Middle frontal gyrus (tissue), 1 donor: ENCODE measurements around the gene CANT1.
A peak's percentile ranks its signal among the peaks of the same experiment; 100 is the strongest.

Experiments
- DNase-seq: peaks from one replicate; pipeline ENCODE4 v3.0.0-alpha.2; 2015; ENCODE audit warnings: low spot score; ENCODE audit errors: extremely low spot score

CANT1 gene

DNA sequence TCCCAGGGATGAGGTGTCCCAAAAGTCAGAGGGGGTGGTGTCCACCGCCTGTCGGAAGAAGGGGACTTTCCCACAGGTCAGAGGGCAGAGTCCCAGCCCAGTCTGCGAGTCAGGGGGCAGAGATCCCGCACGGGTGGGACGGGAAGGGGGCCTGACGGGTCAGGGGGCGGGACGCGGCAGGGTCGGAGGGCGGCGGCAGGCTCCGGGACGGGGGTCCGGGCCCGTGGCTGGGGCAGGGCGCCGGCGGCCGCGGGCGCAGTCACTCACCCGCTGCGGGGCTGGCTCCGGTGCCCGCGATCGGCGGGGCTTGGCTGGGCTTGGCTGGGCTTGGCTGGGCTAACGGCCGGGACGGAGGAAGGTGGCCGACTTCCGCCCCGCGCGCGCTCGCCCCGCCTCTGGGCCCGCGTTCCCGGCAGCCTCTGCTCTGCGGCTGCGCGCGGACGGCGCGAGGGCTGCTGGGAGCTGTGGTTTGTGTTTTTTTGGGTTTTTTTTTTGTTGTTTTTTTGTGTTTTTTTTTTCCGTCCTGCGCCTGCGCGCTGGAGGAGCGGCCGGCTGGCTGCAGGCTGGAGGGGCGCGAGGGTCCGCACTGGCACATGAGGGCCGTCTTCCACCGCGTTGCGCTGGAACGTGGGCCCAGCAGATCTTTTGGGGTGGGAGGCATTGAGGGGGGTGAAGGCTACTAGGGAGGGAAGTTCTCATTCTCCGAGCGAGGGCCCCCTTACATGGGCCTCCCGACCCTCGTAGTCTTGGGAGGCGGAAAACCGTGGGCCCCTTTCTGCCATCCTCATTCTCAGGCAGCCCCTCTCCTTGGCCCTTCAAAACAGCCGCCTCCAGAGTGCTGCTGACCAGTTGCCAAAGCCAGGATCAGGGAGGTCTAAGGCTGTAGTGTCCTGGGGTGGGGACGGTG, at the start of gene CANT1:
CANT1 (minus strand) TSS at position 368 of the 907 bp plus-strand sequence. CDS start 12,142 bp downstream, outside the sequence.
- DNase-seq, result peak; percentile 48

- no peak for DNase-seq
Measured at GRCh38 chr17:79057737-79058385, 48.3 kb upstream of the CANT1 start.

GRCh38 chr17:79055197-79055596, 45.6 kb upstream of the CANT1 start:
- no peak for DNase-seq

- no peak for DNase-seq
Measured at GRCh38 chr17:79054200-79054960, 44.8 kb upstream of the CANT1 start.

GRCh38 chr17:79053251-79053925, 43.8 kb upstream of the CANT1 start:
- DNase-seq, result no peak

DNA sequence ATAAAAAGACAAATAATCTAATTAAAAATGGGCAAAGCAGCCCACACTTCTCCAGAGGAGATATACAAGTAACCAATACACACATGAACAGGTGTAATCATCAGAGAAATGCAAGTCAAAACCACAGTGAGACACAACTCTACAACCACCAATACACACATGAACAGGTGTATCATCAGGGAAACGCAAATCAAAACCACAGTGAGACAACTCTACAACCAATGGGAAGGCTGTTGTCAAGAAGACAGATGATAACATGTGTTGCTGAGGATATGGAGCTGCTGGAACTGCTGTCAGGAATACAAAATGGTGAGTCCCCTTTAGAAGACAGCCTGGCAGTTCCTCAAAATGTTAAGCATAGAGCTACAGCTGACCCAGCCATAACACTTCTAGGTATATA, 42.6 kb upstream of the CANT1 start:
- no peak for DNase-seq

DNA sequence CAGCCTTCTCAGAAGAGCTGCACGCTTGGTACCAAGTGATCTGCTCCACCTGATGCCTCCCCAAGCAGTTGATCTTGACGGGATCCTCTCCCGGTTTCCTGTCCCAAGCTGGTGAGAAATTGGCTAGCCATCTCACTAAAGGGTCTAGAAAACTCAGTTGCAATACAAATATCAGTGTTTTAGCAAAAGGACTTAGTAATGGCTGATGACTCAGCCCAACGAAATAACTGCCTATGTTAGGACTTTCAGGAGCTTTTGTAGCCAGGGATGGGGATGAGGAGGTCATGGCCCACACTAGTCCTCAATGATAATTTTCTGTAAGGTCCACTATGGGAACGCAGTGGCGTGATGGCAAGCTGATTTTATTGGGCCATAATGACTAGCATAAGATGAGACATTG, 41.7 kb upstream of the CANT1 start:
- no peak for DNase-seq

- DNase-seq, result no peak
Measured at GRCh38 chr17:79050551-79050950, 41.0 kb upstream of the CANT1 start.

DNA sequence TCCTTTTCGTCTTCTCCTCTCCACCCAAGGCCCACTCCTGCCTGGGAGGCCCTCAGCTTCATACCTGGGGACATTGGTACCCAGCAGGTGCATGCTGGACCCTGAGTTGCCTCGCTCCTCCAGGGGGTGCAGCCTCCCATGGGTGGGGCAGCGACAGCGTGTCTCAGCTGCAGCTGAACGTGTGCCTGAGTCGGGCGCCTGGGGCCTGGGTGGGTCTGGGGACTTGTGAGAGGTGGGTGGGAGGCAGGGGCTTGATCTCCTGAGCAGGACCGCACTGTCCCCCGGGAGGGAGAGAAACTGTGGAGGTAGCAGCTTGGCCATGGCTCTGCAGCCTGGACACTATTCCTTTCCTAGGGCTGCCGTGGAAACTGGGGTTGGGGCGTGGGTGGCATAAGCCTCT, 40.3 kb upstream of the CANT1 start:
- no peak for DNase-seq

GRCh38 chr17:79048826-79049755, 39.5 kb upstream of the CANT1 start:
- DNase-seq, result no peak

DNA sequence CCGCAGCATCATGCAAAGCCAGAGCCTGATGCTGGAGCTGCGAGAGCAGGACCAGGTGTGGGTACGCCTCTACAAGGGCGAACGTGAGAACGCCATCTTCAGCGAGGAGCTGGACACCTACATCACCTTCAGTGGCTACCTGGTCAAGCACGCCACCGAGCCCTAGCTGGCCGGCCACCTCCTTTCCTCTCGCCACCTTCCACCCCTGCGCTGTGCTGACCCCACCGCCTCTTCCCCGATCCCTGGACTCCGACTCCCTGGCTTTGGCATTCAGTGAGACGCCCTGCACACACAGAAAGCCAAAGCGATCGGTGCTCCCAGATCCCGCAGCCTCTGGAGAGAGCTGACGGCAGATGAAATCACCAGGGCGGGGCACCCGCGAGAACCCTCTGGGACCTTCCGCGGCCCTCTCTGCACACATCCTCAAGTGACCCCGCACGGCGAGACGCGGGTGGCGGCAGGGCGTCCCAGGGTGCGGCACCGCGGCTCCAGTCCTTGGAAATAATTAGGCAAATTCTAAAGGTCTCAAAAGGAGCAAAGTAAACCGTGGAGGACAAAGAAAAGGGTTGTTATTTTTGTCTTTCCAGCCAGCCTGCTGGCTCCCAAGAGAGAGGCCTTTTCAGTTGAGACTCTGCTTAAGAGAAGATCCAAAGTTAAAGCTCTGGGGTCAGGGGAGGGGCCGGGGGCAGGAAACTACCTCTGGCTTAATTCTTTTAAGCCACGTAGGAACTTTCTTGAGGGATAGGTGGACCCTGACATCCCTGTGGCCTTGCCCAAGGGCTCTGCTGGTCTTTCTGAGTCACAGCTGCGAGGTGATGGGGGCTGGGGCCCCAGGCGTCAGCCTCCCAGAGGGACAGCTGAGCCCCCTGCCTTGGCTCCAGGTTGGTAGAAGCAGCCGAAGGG, 38.6 kb upstream of the CANT1 start:
- no peak for DNase-seq

- no peak for DNase-seq
Measured at GRCh38 chr17:79047291-79047920, 37.8 kb upstream of the CANT1 start.

DNA sequence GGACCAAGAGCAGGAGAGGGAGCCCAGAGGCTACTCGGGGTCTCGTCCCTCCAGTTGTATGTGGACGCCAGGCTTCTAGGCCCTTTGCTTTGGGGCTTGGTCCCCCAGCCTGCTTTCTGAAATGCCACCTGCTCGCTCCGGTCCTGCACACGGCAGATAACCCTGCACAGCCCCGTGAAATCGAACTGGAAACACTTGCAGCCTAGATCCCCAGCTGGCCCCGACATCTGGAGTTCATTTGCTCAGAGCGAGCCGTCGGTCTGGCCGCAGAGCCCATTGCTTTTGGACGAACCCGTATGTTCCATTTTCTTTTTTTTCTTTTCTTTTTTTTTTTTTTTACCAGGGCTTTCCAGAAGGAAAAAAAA, 37.3 kb upstream of the CANT1 start:
- no peak for DNase-seq

GRCh38 chr17:79046197-79046915, 36.8 kb upstream of the CANT1 start:
- DNase-seq, result no peak

DNA sequence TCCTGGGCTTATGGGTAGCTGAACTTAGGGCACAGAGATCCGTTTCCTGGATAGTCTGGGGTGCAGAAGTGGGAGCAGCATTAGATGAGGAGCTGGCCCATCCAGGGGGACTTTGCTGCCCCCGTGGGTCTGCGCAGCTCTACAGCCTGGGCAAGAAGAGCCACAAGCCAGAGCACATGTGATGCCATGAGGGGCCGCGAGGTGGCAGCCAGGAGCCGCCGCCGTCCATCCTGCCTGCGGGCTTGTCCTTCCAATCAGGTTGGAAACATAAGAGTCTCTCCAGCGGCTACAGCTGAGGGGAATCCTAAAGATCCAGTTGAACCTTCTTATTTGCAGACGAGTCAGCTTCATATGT, 36.3 kb upstream of the CANT1 start:
- peak; percentile 52 for DNase-seq

DNA sequence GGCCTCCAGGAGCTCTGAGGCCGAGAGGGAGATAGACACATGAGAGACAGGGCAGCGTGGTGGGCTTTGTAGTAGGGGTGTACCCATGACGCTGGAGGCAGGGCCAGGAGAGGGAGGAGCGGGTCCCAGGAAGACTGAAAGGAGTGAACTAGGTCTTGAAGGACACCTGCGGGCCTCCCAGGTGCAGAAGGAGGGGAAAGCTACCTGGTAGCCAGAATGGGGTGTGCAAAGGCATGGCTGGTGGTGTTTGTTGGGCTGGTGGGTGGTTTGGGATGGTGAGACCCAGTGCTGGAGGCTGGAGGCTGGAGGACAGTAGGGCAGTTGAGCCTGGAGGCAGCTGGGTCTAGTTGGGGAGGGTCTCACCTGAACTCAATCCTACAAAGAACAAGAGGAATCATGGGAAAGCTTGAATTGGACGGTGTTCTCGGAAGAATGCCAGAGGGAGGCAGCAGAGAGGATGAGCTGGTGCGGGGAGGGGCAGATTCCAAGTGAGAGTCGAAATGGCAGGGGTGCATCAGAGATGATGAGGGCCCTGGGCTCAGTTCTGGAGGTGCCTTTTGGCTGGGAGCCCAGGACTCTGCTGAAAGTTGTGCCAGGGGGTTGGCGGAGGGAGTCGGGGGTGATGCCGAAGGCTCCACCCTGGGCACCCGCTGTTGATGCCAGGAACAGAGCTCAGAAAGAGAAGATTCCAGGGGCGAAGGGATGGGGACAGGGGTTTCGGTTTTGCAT, 35.6 kb upstream of the CANT1 start:
- DNase-seq, result no peak

DNA sequence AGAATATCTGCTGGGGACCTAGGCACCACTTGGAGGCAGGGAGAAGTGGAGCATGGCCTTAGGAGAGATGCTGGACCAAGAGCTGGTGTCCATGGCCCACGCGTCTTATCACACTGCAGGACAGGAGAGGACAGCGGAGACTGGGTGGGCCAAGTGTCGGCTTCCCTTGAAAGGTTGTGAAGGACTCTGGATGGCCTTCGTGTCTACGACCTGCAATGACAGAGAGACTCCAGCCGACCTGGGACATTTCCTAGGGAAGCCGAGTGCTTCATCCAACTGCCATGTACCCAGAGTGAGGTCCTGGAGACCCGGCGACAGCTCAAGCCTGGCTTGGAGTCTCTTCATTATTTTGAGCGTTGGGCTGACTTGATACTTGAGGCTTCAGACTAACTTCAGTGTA, 34.9 kb upstream of the CANT1 start:
- DNase-seq, result no peak

DNA sequence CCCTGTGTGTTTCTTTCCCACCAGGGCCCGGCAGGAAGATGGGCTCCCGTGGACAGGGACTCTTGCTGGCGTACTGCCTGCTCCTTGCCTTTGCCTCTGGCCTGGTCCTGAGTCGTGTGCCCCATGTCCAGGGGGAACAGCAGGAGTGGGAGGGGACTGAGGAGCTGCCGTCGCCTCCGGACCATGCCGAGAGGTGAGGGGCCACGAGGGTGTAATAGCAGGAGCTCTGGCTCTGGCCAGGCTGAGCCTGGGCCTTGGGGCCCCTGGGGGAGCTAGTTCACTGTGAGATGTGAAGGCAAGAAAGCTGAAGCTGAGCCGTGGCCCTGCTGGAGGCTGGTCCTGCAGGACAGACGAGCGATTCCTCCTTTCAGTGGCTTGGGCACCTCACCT, 34.4 kb upstream of the CANT1 start:
- DNase-seq, result no peak
